ENCODE data around the gene C1orf159.

C1orf159 gene

GRCh38 chr1:1128454-1129139, 12.7 kb upstream of the C1orf159 start:
- Histone ChIP-seq H3K4me1 (ENCODE audit: low read depth, poor library complexity, severe bottlenecking) (no peaks in the 10 kb centered on the region), H2AFZ (ENCODE audit: low read depth) (no peak overlapping the region), H3K4me2 (no peak overlapping the region), H4K20me1 (ENCODE audit: insufficient read depth) (no peaks in the 10 kb centered on the region), H3K27me3 (ENCODE audit: insufficient read depth, low read depth) (peaks cover 94% of the 10 kb centered on the region), H3K9ac (no peak overlapping the region), H3K27ac (no peak overlapping the region), H3K4me3 (IDR thresholded peaks at IDR 0.05; ENCODE audit: insufficient read depth, low read depth, low read length) (no peak overlapping the region), H3K36me3 (ENCODE audit: insufficient read depth) (no peaks in the 10 kb centered on the region), H3K79me2 (ENCODE audit: insufficient read depth, low read depth) (no peaks in the 10 kb centered on the region)
- TF ChIP-seq CTCF (conservative IDR thresholded peaks at IDR 0.05; ENCODE audit: low read depth, low read length) = no peak

GRCh38 chr1:1127551-1128451, 11.9 kb upstream of the C1orf159 start:
- Histone ChIP-seq H3K4me3 (IDR thresholded peaks at IDR 0.05; ENCODE audit: insufficient read depth, low read depth, low read length) (no peak overlapping the region), H3K79me2 (ENCODE audit: insufficient read depth, low read depth) (no peaks in the 10 kb centered on the region), H2AFZ (ENCODE audit: low read depth) (no peak overlapping the region), H3K9ac (no peak overlapping the region), H3K4me2 (no peak overlapping the region), H3K27ac (no peak overlapping the region), H4K20me1 (ENCODE audit: insufficient read depth) (no peaks in the 10 kb centered on the region), H3K4me1 (ENCODE audit: low read depth, poor library complexity, severe bottlenecking) (no peaks in the 10 kb centered on the region), H3K36me3 (ENCODE audit: insufficient read depth) (no peaks in the 10 kb centered on the region), H3K27me3 (ENCODE audit: insufficient read depth, low read depth) (peaks cover 90% of the 10 kb centered on the region)
- no peak for TF ChIP-seq CTCF (conservative IDR thresholded peaks at IDR 0.05; ENCODE audit: low read depth, low read length)

GRCh38 chr1:1125945-1126344, 10.1 kb upstream of the C1orf159 start:
- no peak for TF ChIP-seq CTCF (conservative IDR thresholded peaks at IDR 0.05; ENCODE audit: low read depth, low read length)
- H3K9ac ChIP-seq = no peak overlapping the region
- H3K4me2 ChIP-seq = no peak overlapping the region
- no peak overlapping the region for H2AFZ ChIP-seq (ENCODE audit: low read depth)
- no peaks in the 10 kb centered on the region for H3K79me2 ChIP-seq (ENCODE audit: insufficient read depth, low read depth)
- H3K4me1 ChIP-seq (ENCODE audit: low read depth, poor library complexity, severe bottlenecking) = peaks cover 10% of the 10 kb centered on the region
- no peaks in the 10 kb centered on the region for H4K20me1 ChIP-seq (ENCODE audit: insufficient read depth)
- no peak overlapping the region for H3K4me3 ChIP-seq (IDR thresholded peaks at IDR 0.05; ENCODE audit: insufficient read depth, low read depth, low read length)
- no peak overlapping the region for H3K27ac ChIP-seq
- H3K27me3 ChIP-seq (ENCODE audit: insufficient read depth, low read depth) = peaks cover 83% of the 10 kb centered on the region
- no peaks in the 10 kb centered on the region for H3K36me3 ChIP-seq (ENCODE audit: insufficient read depth)

GRCh38 chr1:1124786-1125642, 9.1 kb upstream of the C1orf159 start:
- Histone ChIP-seq H3K4me2 (no peak overlapping the region), H3K4me3 (IDR thresholded peaks at IDR 0.05; ENCODE audit: insufficient read depth, low read depth, low read length) (no peak overlapping the region), H3K79me2 (ENCODE audit: insufficient read depth, low read depth) (no peaks in the 10 kb centered on the region), H3K36me3 (ENCODE audit: insufficient read depth) (no peaks in the 10 kb centered on the region), H3K4me1 (ENCODE audit: low read depth, poor library complexity, severe bottlenecking) (peaks cover 10% of the 10 kb centered on the region), H2AFZ (ENCODE audit: low read depth) (no peak overlapping the region), H3K27me3 (ENCODE audit: insufficient read depth, low read depth) (peaks cover 83% of the 10 kb centered on the region), H4K20me1 (ENCODE audit: insufficient read depth) (no peaks in the 10 kb centered on the region), H3K27ac (no peak overlapping the region), H3K9ac (no peak overlapping the region)
- no peak for TF ChIP-seq CTCF (conservative IDR thresholded peaks at IDR 0.05; ENCODE audit: low read depth, low read length)

Data from KMS-11 (cell line).